Suppressor macrophage (primary cell): ENCODE measurements around the gene OTOF.

Experiments
- DNase-seq, 4 experiments: peaks; one replicate each; pipeline ENCODE4 v3.0.0-alpha.2; 2020 to 2022

Gene OTOF

DNA sequence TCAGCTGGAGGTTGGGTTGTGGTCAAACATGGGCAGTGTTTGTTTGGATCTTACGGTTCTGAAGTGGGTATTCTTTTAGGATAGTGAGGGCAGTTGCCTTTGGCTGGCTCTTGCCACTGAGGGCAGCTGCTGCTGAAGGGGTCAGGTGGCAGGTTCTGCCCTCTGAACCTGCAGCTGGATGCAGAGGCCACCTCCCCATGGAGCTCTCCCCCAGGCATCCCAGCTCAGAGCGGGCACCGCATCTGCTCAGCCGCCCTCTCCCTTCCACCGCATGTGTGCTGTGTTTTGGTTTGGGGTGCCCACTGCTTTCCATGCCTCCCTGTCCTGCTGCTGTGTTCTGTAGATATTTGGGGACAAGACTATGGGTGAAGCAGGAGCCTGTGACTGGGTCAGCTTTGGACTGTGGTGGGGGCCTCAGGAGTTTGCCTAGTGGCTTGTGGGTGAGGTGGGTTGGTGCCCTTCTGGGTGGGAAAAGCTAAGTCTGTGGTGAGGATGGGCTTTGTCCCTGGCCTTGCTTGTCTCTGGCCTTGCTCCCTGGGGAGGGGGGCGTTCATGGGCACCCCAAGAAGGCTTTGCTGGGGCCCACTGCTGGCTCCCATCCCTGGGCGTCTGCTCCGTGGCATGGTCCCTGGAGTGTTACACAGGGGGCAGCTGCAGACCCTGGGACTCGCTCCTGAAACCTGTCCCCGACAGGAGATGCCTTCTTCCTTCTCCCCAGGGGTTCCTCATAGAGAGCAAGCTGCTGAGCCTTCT is 28.5 kb downstream of the OTOF start:
- DNase-seq = no peak

DNA sequence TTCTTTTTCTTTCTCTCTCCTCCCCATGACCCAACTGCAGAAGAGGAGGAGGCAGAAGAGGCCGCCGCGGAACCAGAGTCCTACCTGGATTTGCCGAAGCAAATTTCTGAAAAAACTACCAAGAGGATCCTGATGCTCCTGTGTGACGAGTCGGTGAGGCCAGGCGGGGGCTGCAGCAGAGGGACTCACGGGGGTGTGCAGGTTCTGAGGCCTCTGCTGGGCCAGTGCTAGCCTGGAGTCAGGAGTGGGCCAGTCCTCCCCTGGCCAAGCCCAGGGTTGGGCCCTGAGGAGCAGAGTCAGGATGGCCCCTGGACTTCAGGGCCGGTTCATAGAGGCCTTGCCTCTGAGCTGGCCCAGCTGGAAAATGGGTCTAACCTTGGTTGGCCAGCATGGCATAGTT is 29.3 kb downstream of the OTOF start:
- DNase-seq = no peak

DNA sequence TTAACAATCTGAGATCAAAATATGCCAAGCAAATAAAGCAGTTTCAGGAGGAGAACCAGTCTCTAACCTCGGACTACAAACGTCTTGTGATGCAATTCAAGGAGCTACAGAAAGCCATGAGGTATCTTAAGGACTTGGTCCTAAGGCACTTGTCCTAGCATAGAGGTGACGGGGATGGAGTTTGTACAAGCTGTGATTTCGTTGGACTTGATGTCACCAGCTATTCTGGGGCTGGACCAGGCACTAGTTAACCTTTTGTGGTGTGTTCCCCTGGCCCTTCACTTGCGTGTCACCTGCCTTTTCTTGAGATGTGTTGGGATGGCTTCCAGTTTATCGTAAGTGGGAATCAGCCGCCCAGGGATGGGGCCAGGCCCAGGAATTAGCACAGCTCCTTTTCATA is 33.7 kb downstream of the OTOF start:
- DNase-seq = no peak

DNA sequence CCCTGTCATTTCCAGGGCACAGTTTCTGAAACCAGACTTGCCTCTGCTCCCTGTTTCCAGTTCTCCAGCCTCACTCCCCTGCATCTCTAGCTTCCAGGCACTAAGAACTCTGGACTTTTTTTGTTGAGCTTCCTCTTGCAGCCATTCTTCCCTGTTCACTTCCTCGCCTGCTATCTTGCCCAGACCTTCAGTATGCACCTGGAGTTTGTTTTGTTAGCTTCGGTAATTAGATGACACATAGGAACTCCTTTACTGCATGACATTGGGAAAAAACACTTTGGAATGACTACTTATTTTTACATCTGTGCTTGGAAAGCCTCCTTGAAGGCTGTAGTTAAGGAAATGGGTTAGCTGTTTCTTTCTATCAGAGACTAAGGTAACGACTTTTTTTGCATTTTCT is 35.2 kb downstream of the OTOF start:
- no peak for DNase-seq

DNA sequence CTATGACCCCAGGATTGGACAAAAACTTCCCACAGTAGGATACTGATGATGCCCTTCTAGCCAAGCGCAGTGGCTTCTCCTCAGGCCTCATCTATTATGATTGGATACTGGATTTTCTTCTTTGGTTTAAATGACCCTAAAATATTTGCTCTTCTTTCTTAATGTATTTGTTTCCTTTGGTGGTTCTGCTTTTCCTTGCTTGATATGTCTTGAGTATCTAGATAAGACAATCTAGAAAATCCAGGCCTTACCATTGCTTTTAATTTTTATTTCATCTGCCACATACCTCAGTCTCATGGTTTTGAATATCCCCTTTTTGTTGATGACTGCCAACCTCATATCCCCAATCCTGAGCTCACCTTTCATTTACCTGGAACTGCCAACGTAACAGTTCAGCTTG is 35.6 kb downstream of the OTOF start:
- no peak for DNase-seq

DNA sequence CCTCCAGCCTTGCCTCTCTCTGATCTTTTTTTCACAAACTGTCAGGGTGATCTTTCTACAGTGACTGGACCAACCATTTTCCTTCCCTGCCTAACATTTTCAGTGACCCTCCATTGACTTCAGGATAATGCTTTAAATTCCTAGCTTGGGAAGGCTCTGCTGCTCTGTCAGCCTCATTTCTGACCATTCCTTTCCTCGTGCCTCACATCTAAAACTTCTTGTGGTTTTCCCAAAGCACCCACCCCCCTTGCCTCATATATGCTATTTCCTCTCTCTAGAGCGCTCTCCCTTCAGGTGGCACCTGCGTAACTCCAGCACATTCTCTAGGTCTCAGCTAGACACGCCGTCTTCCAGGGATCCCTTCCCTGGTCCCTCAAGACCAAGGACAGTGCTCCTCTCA is 39.0 kb downstream of the OTOF start:
- no peak for DNase-seq

DNA sequence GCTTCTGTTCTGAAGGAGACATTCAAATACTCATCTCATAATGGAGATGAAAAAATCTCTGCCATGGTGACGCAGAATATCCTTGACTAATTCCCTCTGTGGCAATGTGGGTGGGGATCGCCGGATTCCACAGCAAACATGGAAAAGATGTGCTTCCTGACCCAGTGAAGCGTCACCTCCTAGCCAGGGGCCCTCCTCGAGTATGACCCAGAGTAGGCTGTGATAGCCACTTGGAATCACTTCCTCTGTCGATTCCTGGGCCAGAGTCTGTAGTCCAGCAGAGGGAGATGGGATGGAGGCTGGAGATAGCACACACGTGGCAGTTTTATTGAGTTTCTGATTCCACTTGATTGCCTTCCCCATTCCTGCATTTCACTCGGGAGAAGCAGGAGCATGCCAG is 39.4 kb downstream of the OTOF start:
- DNase-seq = no peak

DNA sequence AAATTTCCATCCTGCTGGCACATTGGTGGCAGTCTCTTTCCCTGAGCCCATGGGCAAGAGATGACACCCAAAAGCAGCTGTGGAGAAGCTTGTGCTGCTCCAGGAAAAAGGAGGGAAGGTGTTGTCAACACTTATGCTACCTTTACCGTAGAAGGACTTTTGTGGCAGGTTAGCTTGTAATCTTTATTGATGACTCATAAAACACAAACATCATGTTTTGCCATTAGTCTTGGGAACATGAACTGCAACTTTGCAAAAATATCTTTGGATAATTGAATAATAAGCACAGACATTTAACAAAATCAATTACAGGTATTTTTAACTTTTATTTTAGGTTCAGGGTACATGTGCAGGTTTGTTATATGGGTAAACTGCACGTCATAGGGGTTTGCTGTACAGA is 42.8 kb downstream of the OTOF start:
- no peak for DNase-seq

DNA sequence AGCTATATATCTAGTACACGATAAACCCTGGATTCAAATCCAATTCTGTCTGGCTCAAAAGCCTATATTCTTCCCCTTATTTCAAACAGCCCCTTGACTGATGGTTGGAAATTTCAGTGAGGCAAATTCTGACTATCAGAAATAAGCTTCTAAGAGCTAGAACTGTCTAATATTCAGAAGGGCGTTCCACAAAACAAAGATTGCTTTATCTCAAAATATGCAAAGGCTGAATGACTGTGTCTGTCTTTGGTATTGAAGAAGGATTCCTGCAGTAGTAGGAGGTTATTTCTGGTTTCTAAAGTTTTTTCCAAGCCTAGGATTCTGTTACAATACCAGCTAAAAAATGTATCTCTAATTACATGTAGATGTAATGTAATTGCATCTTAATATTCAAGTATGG is 45.1 kb downstream of the OTOF start:
- no peak for DNase-seq

DNA sequence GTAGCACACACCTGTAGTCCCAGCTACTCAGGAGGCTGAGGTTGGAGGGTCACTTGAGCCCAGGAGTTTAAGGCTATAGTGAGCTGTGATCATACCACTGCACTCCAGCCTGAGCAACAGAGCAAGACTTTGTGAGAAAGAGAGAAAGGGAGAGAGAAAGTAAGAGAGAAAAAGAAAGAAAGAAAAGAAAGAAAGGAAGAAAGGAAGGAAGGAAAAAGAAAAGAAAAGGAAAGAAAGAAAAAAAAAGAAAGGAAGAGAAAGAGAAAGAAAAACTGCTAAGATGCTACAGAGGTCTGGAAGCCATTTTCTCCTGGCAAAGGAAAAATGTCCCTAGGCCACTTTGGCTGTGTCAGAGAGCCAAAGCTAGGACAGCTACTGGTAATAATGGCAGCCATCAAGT is 45.6 kb downstream of the OTOF start:
- no peak for DNase-seq

DNA sequence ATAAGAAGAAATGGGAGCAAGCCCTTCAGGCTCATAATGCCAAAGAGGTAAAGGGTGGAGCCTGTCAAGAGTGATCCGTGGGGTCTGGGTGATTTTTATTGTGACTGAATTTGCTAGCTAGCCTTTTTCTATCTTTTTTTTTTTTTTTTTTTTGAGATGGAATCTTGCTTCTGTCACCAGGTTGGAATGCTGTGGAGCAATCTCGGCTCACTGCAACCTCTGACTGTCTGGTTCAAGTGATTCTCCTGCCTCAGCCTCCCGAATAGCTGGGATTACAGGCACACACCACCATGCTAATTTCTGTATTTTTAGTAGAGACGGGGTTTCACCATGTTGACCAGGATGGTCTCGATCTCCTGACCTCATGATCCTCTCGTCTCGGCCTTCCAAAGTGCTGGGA is 47.1 kb downstream of the OTOF start:
- no peak for DNase-seq

DNA sequence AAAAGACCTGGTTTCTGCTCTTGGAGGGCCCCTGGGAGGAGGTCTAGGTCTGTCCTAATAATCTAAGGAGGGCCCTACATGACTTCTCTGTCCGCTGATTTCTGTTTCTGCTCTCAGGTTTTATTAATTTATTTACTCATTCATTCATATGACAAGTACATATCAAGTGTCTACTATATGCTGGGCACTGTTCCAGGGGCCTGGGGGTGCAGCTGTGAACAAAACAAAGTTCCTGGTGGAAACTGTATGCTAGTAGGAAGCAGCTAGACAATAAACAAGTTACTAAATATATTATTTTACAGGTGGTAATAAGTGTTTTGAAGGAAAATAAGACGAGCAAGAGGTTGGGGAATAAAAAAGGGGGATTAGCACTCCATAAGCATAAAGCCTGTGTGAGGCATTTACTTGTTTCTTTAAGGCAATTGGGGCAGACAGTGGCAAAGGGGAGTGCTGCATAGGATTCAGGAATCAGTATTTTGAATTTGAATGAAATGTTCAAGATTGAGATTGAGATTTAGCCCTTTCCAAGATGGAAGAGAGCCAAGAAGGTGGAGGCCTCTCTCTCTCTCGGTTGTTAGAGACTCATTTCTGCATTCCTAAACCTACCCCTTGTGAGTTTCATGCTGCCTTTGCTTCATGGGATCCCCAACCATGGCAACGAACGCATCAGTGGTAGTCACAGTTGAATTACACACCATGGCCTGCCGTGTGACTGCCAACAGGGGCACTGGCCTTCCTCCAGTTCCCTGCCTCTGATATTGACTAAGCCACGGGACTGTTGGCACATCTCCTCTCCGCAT is 47.9 kb downstream of the OTOF start:
- DNase-seq = peak in 1 of 4 experiments; percentile 12

DNA sequence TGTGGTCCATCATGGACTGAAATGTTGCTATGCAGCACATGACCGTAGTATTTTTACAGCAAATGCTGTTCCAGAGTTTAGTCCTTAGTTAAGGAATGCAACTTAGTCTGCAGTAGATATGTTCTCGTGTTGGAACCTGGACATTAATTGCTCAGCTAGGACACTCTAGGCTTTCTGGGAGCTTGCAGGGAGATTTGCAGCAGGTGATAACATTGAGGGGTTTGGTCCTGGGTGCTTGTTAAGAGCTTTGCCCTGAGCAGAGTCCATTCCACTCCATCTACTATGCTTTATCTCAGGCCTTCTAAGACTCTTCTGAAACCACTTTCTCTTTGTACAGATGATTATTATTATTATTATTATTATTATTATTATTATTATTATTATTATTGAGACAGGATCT is 49.1 kb downstream of the OTOF start:
- DNase-seq = no peak

DNA sequence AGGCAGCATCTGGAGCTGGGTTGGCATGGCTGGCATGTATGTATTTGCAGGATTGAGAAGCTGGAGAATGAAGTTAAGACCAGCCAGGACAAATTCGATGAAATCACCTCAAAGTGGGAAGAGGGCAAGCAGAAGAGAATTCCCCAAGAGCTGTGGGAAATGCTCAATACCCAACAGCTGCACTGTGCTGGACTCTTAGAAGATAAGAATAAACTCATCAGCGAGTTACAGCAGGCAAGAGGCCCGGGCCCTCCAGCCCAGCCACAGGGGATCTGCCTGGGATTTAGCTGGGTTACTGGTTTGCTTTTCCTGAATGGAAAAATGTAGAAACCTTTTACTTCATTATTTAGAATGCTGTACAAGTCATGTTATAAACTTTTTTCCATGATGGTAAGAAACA is 53.7 kb downstream of the OTOF start:
- DNase-seq = no peak

DNA sequence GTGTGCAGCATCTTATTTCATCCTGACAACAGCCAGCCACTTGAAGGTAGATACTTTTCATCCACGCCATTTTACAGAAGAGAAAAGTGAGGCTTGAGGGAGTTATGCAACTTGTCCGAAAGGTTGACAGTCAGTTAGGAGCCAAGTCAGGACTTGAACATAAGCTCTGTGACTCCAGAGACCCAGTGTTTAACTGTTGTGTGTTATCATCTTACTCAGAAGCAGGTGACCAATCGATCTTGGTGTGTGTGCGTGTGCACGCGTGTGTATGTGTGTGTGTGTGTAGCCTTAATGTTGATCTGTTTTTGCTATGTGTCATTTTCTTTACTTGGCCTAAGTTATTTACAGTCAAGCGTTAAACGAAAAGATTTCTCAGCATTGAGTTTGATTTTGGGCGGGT is 54.2 kb downstream of the OTOF start:
- no peak for DNase-seq

DNA sequence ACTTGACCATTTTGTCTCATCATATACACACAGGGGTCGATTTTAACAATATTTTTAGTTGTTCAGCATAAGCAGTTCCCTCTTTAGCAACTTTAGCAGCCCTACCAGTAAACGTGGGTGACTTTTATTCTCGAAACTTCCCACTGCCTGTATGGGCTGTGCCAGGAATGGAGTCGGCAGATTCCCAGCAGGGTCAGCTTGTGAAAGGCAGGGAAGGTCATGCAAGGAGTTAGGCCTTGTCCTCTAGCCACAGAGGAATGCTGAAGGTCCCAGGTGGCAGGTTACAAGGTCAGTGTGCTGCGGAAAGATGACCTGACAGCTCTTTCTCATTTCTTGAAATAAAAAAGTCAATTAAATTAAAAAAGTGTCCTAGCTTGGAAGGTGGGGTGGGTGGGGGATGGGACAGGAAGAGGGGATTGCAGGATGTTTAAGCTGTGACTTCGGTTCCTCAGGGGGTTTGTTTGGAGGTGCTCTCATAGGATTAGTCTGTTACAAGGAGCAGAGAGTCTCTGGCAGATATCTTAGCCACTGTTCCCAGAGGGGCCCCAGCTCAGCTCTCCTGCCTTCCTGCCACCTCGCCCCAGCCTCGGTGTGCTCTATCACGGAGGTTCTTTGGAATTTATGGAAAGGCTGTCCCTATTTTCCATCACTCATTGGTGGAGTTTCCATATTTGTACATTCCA is 54.8 kb downstream of the OTOF start:
- DNase-seq = no peak

DNA sequence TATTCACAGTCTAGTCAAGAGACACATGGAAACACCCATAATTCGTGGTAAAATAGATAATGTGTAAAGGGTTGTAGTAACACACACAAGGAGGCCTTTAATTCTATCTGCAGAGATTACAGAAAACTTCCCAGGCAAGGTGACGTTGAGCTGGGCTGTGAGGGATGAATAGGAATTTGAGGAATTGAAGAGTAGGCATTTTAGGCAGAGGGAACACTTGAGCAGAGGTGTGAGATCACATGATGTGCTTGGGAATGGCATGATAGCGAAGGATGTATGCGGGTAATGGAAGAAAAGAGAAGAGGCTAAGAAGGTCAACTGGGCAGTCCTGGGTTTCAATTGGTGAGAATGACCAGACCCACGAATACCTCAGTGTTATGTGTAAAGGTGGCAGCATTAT is 56.0 kb downstream of the OTOF start:
- no peak for DNase-seq

DNA sequence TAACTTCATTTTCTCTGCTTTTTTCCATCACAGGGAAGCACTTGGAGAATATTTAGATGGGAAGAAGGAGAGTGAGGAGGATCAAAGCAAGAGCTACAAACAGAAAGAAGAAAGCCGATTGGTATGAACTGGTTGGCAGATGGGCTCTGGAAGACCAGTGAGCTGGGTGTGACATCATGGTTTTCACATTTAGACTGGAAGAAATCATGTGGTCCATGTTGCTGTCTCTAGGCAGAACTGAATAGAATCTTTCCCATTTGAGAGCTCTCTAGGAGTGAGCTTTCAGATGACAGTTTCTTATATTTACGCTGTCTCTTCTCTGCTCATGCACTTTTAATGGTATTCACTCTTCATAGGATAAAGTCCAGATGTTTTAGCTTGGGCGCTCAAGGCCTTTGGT is 63.6 kb downstream of the OTOF start:
- DNase-seq = peak in 3 of 4 experiments; percentile 10 to 29 (median 20)

DNA sequence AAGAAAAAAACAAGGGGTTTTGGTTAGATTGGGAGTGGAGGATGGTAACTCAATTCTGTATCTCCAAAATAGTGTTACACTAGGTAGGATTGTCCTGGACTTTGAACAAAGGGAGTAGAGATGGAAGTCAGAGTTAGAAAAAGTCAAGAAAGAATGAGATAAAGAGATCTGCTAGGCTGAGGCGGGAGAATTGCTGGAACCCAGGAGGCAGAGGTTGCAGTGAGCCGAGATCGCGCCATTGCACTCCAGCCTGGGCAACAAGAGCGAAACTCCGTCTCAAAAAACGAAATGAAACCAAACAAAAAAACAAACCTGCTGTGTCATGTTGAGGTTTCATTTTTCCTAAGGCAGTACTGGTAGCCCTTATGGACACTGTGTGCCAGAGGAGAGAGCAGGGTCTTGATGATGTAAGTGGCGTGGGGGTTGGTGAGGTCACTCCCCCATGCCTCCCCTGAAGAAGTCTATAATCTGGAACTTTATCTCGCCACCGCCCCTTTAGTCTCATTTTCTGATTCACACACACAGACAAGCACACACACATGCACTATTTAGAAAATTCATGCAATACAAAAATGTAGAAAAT is 65.7 kb downstream of the OTOF start:
- DNase-seq = peak; percentile 74 to 83 (median 80)

DNA sequence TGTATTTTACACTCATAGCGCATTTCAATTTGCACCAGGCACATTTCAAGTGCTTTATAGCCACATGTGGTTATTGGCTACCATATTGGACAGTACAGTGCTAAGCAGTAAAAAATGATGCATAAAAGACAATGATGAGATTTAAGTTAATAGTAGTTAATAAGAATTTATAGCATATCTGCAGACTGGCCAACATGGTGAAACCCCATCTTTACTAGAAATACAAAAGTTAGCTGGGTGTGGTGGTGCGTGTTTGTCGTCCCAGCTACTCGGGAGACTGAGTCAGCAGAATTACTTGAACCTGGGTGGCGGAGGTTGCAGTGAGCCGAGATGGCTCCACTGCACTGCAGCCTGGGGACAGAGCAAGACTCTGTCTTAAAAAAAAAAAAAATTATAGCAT is 66.5 kb downstream of the OTOF start:
- DNase-seq = no peak

DNA sequence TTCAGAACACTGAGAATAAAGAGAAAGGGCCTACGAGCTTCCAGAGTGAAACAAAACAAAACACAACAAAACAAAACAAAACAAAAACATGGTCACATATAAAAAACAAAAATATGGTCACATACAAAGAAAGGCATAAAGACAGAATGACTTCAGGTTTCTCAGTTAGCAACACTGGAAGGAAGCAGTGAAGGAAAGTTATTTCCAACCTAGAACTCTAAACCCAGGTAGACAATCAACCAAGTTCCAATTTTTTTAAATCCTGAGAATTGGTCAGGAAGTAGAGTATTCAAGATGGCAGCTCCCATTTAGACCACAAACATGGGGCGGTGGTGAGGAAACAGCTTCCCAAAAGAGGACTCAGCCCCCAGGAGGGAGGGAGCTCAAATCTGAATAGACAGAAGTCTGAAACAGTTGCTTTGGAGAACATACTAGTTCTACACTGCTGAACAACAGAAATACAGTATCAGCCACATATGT is 67.1 kb downstream of the OTOF start:
- DNase-seq = peak in 3 of 4 experiments; percentile 15 to 28 (median 20)

DNA sequence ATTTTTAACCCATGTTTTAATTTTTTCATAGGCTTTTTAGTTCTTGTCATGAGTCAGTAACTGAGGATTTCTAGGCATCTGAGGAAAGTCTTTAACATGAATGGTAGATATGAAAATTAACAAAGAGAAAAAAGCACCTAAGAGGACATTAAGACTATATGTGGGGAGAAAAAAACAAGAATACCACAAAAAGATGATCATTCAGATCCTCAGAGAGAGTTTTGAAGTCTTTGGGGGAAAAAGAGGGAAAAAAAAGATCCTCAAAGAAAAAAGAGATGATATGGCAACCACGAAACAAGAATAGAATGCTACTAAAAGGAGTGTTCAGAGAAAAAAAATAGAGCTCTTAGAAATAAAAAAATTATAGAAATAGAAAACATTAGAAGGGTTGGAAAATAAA is 68.1 kb downstream of the OTOF start:
- no peak for DNase-seq

DNA sequence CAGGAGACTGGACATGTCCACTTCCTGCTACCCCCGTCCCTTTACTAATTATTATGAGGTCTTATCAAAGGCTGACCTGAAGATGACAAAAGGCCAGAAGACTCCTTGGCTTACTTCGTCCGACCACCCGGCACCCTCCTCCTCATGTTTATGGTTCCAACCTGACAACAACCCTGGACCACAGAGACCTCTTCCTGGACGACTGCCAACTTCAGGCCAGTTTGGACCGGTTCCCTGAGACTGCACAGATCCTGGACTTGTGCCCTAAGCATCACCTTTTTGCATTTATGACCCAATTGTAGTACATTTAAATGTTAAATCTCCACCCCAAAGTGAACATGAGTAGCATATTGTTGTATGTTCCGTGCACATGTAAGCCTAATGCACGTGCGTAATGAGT is 70.4 kb downstream of the OTOF start:
- DNase-seq = no peak
